IMR-90 (cell line): ENCODE data around the gene CD3E. TPM values are rescaled to one million over a fixed set of nuclear protein-coding genes. Genes with fewer than 3 reads are reported as not detected.

Experiments
- ATAC-seq: fragments of 200-7000 bp; cut with Tn5 transposase; 2 replicates; pipeline ENCODE4 v1.9.1; 2020; ENCODE audit warnings: low read depth, mild to moderate bottlenecking, moderate library complexity
- BruUV-seq: library from RNA; stranded (reverse); fragments of 400-500 nt; replicated peaks from 2 replicates; lab custom pipeline; 2021; lab: Mats Ljungman, UMichigan
- CTCF ChIA-PET: fragments of 300-600 bp; formaldehyde crosslinking; extraction: SDS; loops from one replicate; lab custom pipeline; 2021; ENCODE audit warnings: antibody characterized with exemption; lab: Yijun Ruan, JAX
- POLR2A ChIA-PET: fragments of 300-600 bp; sonication (Branson Sonifier 250); formaldehyde crosslinking; loops from one replicate; lab custom pipeline; 2022; ENCODE audit warnings: antibody characterized with exemption; ENCODE audit not compliant: unreplicated experiment; lab: Charles Lee
- DNase-seq: peaks from one replicate; pipeline ENCODE4 v3.0.0; 2013
- H2AFZ ChIP-seq: replicated peaks from 2 replicates; pipeline ENCODE3; 2013; ENCODE audit warnings: low read length, mild to moderate bottlenecking; ENCODE audit not compliant: poor library complexity
- H2AK5ac ChIP-seq: 2 replicates; pipeline ENCODE4 v1.6.1; 2013; ENCODE audit warnings: low read depth, low read length, inconsistent platforms
- H2AK9ac ChIP-seq: replicated peaks from 2 replicates; pipeline ENCODE3; 2013; ENCODE audit warnings: mild to moderate bottlenecking, low read depth, low read length, moderate library complexity; ENCODE audit not compliant: poor library complexity
- H2BK120ac ChIP-seq: 2 replicates; pipeline ENCODE4 v1.6.1; 2013; ENCODE audit warnings: low read depth, low read length, inconsistent platforms
- H2BK15ac ChIP-seq: 3 replicates; pipeline ENCODE4 v1.6.1; 2013; ENCODE audit warnings: low read depth, low read length, inconsistent platforms
- H2BK20ac ChIP-seq: 2 replicates; pipeline ENCODE4 v1.6.1; 2013; ENCODE audit warnings: low read depth, mild to moderate bottlenecking, inconsistent platforms, low read length, moderate library complexity
- H2BK5ac ChIP-seq: 2 replicates; pipeline ENCODE4 v1.6.1; 2013; ENCODE audit warnings: mild to moderate bottlenecking, low read depth, low read length, inconsistent platforms; ENCODE audit not compliant: poor library complexity, severe bottlenecking
- H3K14ac ChIP-seq: replicated peaks from 2 replicates; pipeline ENCODE4 v1.6.1; 2013; ENCODE audit warnings: low read depth, low read length, inconsistent platforms
- H3K18ac ChIP-seq: 2 replicates; pipeline ENCODE4 v1.6.1; 2013; ENCODE audit warnings: low read depth, low read length, control low read depth
- H3K23ac ChIP-seq: 2 replicates; pipeline ENCODE4 v1.6.1; 2013; ENCODE audit warnings: low read depth, low read length, inconsistent platforms
- H3K27ac ChIP-seq: 2 replicates; pipeline ENCODE4 v1.5.1; 2013; ENCODE audit warnings: mild to moderate bottlenecking, control low read depth, low read length; ENCODE audit not compliant: insufficient read depth
- H3K27me3 ChIP-seq: 2 replicates; pipeline ENCODE4 v1.6.1; 2013; ENCODE audit warnings: low read length; ENCODE audit not compliant: control insufficient read depth, insufficient read depth
- H3K36me3 ChIP-seq: 2 replicates; pipeline ENCODE4 v1.6.1; 2013; ENCODE audit warnings: low read length, mixed read lengths; ENCODE audit not compliant: control insufficient read depth, insufficient read depth
- H3K4ac ChIP-seq: 2 replicates; pipeline ENCODE4 v1.6.1; 2013; ENCODE audit warnings: low read depth, low read length, inconsistent platforms
- H3K4me1 ChIP-seq: 2 replicates; pipeline ENCODE4 v1.6.1; 2013; ENCODE audit warnings: low read length, mixed read lengths; ENCODE audit not compliant: control insufficient read depth, insufficient read depth
- H3K4me2 ChIP-seq: 2 replicates; pipeline ENCODE4 v1.6.1; 2013; ENCODE audit warnings: low read depth, mild to moderate bottlenecking, control low read depth, low read length, moderate library complexity
- H3K4me3 ChIP-seq: 2 replicates; pipeline ENCODE4 v1.5.1; 2013; ENCODE audit warnings: low read depth, mild to moderate bottlenecking, control low read depth, low read length, moderate library complexity; ENCODE audit not compliant: insufficient read depth
- H3K56ac ChIP-seq: 2 replicates; pipeline ENCODE4 v1.6.1; 2013; ENCODE audit warnings: low read length, inconsistent platforms; ENCODE audit not compliant: insufficient read depth; ENCODE audit errors: extremely low read depth
- H3K79me1 ChIP-seq, 2 experiments: 2 replicates each; pipeline ENCODE4 v1.6.1; 2013; ENCODE audit warnings: low read length in 2 of 2, inconsistent platforms in 1 of 2, low read depth in 1 of 2
- H3K9ac ChIP-seq: 2 replicates; pipeline ENCODE4 v1.6.1; 2013; ENCODE audit warnings: low read depth, low read length, control low read depth
- H3K9me1 ChIP-seq: 2 replicates; pipeline ENCODE4 v1.6.1; 2013; ENCODE audit warnings: low read length, inconsistent platforms; ENCODE audit not compliant: insufficient read depth
- H3K9me3 ChIP-seq: 2 replicates; pipeline ENCODE4 v1.6.1; 2013; ENCODE audit warnings: low read length; ENCODE audit not compliant: control insufficient read depth, insufficient read depth
- H4K20me1 ChIP-seq: 2 replicates; pipeline ENCODE4 v1.6.1; 2013; ENCODE audit warnings: low read length, inconsistent platforms; ENCODE audit not compliant: insufficient read depth
- H4K5ac ChIP-seq: 2 replicates; pipeline ENCODE4 v1.6.1; 2013; ENCODE audit warnings: mild to moderate bottlenecking, low read depth, low read length, control low read depth
- H4K8ac ChIP-seq, 2 experiments: 2 replicates each; pipeline ENCODE4 v1.6.1; 2013; ENCODE audit warnings: low read depth in 2 of 2, low read length in 2 of 2, control low read depth in 1 of 2, inconsistent platforms in 1 of 2
- H4K91ac ChIP-seq: 2 replicates; pipeline ENCODE4 v1.6.1; 2013; ENCODE audit warnings: low read depth, low read length, inconsistent platforms; ENCODE audit not compliant: insufficient read depth
- CHD1 ChIP-seq: IDR thresholded peaks from 2 replicates; pipeline ENCODE4 v1.6.1; 2012; ENCODE audit warnings: low read depth, low read length, improper control_type of control experiment
- FOS ChIP-seq: fragments of 150-350 bp; IDR thresholded peaks from 2 replicates; pipeline ENCODE4 v1.6.1; 2016; ENCODE audit warnings: low read depth, low read length
- MAFK ChIP-seq: IDR thresholded peaks from 2 replicates; pipeline ENCODE4 v1.6.1; 2012; ENCODE audit warnings: low read depth, low read length, improper control_type of control experiment
- MXI1 ChIP-seq: IDR thresholded peaks from 2 replicates; pipeline ENCODE4 v1.6.1; 2012; ENCODE audit warnings: low read depth, mild to moderate bottlenecking, low read length, moderate library complexity, borderline replicate concordance
- NFE2L2 ChIP-seq: fragments of 150-350 bp; IDR thresholded peaks from 2 replicates; pipeline ENCODE4 v1.6.1; 2016; ENCODE audit warnings: low read depth, mild to moderate bottlenecking, low read length
- POLR2A ChIP-seq: IDR thresholded peaks from 2 replicates; pipeline ENCODE4 v1.6.1; 2012; ENCODE audit warnings: mild to moderate bottlenecking, low read depth, low read length
- RFX5 ChIP-seq: IDR thresholded peaks from 2 replicates; pipeline ENCODE4 v1.8.0; 2012; ENCODE audit warnings: low read depth, mild to moderate bottlenecking, low read length, moderate library complexity
- SMC3 ChIP-seq: fragments of 150-350 bp; IDR thresholded peaks from 2 replicates; pipeline ENCODE4 v1.6.1; 2016; ENCODE audit warnings: low read depth, mild to moderate bottlenecking, antibody characterized with exemption, low read length, moderate library complexity
- WGBS, 2 experiments: methylation state at CpG; one replicate each; pipeline versions ENCODE4 v1.1.5 to v1.1.7; 2013; ENCODE audit warnings: missing lambda C conversion rate in 2 of 2; ENCODE audit not compliant: insufficient read length in 1 of 2; ENCODE audit errors: extremely low coverage in 2 of 2; 5-methylcytosine and 5-hydroxymethylcytosine counted together
- dilution Hi-C: fragments of 300-500 bp; cut with HindIII; formaldehyde crosslinking; loops from one replicate; pipeline ENCODE4 v1.14.3; 2018; ENCODE audit warnings: low sequenced_read_pairs; ENCODE audit not compliant: unreplicated experiment
- in situ Hi-C: fragments of 300-500 bp; cut with MboI; formaldehyde crosslinking; loops from 3 replicates; pipeline ENCODE4 v1.14.3; 2019; ENCODE audit warnings: low sequenced_read_pairs, inconsistent platforms, mixed read lengths
- intact Hi-C: fragments of 100-400 bp; cut with micrococcal nuclease; formaldehyde crosslinking; loops from 2 replicates; pipeline ENCODE4 v1.10.0; 2022
- polyA plus RNA-seq, 3 experiments: library from polyadenylated mRNA; depleted of rRNA; stranded (reverse); fragments of >200 nt; gene quantifications; 2 replicates each; pipeline ENCODE4 v1.2.3, GENCODE V29; 2012; ENCODE audit warnings: low replicate concordance in 1 of 3
- total RNA-seq: library from RNA; depleted of rRNA; stranded (reverse); fragments of >200 nt; gene quantifications from 2 replicates; pipeline ENCODE4 v1.2.3, GENCODE V29; 2012
- TF ChIP-seq, protein P1 (sequence below): conservative IDR thresholded peaks from 2 replicates; pipeline ENCODE4 v1.5.1; 2012; ENCODE audit warnings: mild to moderate bottlenecking, low read depth, low read length, improper control_type of control experiment
- TF ChIP-seq, protein P2 (sequence below): fragments of 150-350 bp; IDR thresholded peaks from 2 replicates; pipeline ENCODE4 v1.6.1; 2017; ENCODE audit warnings: mild to moderate bottlenecking, antibody characterized with exemption, low read length, low read depth

CD3E gene
- total and polyA plus RNA-seq, 2 of the 4 experiments (the other 2 are of a cell fraction) = not detected

DNA sequence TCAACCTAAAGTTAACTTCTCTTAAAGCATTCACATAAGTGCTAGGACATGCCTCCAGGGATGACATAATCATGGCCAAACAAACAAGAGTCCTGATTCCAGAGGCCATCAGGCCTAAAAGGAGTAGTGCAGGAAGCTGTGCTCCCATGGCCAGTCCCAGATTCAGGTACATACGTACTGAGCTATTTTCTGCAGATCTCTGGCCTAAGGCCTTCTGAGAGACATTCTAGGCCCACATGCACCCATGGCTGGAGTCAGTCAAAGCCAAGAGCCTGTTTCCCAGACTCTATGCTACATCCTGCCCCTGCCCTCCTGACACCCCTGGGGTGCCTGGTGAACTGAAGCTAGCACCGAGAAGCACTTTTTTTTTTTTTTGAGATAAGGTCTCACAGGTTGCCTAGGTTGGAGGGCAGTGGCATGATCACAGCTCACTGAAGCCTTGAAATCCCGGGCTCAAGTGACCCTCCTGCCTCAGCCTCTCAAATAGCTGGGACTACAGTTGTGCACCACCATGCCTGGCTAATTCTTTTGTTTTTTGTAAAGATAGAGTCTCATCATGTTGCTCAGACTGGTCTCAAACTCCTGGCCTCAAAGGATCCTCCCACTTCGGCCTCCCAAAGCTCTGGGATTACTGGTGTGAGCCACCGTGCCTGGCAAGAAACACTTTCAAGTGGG, 37.4 kb downstream of the CD3E start:
- H3K27me3 ChIP-seq = peaks cover 15% of the 10 kb centered on the region
- H3K9ac ChIP-seq = no peak overlapping the region
- H2BK20ac ChIP-seq = no peak overlapping the region
- dilution Hi-C loops = no loop called here
- no peaks in the 10 kb centered on the region for H3K79me1 ChIP-seq
- H2BK15ac ChIP-seq = no peak overlapping the region
- no peak overlapping the region for H4K91ac ChIP-seq
- H3K4ac ChIP-seq = no peak overlapping the region
- intact Hi-C loops = no loop called here
- H4K20me1 ChIP-seq = no peaks in the 10 kb centered on the region
- ATAC-seq = no peak
- no peak overlapping the region for H2BK5ac ChIP-seq
- POLR2A ChIA-PET = no interaction called here
- no peak overlapping the region for H2BK120ac ChIP-seq
- no peak overlapping the region for H3K56ac ChIP-seq
- no peak overlapping the region for H2AFZ ChIP-seq
- no peak for DNase-seq
- in situ Hi-C loops = no loop called here
- no peaks in the 10 kb centered on the region for H3K9me1 ChIP-seq
- no peak overlapping the region for H3K23ac ChIP-seq
- no TSS peak for BruUV-seq
- no peak for TF ChIP-seq POLR2A
- TF ChIP-seq SMC3 = no peak
- TF ChIP-seq CHD1 = no peak
- no peak for TF ChIP-seq NFE2L2
- TF ChIP-seq, protein P1, sequence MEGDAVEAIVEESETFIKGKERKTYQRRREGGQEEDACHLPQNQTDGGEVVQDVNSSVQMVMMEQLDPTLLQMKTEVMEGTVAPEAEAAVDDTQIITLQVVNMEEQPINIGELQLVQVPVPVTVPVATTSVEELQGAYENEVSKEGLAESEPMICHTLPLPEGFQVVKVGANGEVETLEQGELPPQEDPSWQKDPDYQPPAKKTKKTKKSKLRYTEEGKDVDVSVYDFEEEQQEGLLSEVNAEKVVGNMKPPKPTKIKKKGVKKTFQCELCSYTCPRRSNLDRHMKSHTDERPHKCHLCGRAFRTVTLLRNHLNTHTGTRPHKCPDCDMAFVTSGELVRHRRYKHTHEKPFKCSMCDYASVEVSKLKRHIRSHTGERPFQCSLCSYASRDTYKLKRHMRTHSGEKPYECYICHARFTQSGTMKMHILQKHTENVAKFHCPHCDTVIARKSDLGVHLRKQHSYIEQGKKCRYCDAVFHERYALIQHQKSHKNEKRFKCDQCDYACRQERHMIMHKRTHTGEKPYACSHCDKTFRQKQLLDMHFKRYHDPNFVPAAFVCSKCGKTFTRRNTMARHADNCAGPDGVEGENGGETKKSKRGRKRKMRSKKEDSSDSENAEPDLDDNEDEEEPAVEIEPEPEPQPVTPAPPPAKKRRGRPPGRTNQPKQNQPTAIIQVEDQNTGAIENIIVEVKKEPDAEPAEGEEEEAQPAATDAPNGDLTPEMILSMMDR = no peak
- TF ChIP-seq, protein P2, sequence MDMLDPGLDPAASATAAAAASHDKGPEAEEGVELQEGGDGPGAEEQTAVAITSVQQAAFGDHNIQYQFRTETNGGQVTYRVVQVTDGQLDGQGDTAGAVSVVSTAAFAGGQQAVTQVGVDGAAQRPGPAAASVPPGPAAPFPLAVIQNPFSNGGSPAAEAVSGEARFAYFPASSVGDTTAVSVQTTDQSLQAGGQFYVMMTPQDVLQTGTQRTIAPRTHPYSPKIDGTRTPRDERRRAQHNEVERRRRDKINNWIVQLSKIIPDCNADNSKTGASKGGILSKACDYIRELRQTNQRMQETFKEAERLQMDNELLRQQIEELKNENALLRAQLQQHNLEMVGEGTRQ = no peak
- no peak for TF ChIP-seq RFX5
- no peak for TF ChIP-seq MAFK
- TF ChIP-seq MXI1 = no peak
- no peak for TF ChIP-seq FOS
- H4K5ac ChIP-seq = no peak overlapping the region
- H2AK5ac ChIP-seq = no peak overlapping the region
- no peaks in the 10 kb centered on the region for H3K9me3 ChIP-seq
- H3K27ac ChIP-seq = no peak overlapping the region
- H3K4me3 ChIP-seq = no peak overlapping the region
- H2AK9ac ChIP-seq = no peak overlapping the region
- WGBS, 2 experiments = no CpG with 5 or more reads among the region's 5 CpGs
- no peak overlapping the region for H3K4me2 ChIP-seq
- H3K36me3 ChIP-seq = no peaks in the 10 kb centered on the region
- H3K4me1 ChIP-seq = no peaks in the 10 kb centered on the region
- CTCF ChIA-PET = no interaction called here
- no peak overlapping the region for H4K8ac ChIP-seq
- H3K18ac ChIP-seq = no peak overlapping the region
- no peak overlapping the region for H3K14ac ChIP-seq
